Lower leg skin (tissue), 3 donors: ENCODE results near the gene SUSD4.

Experiments
- CTCF ChIP-seq, 3 donors: fragments of 450-650 bp; IDR thresholded peaks; one replicate each; pipeline ENCODE4 v1.5.1; 2016; ENCODE audit warnings: antibody characterized with exemption in 3 of 3, mild to moderate bottlenecking in 3 of 3, moderate library complexity in 2 of 3
- POLR2A ChIP-seq, 2 donors: fragments of 450-650 bp; IDR thresholded peaks; one replicate each; pipeline ENCODE4 v1.6.1; 2016 to 2017; ENCODE audit warnings: antibody characterized with exemption in 2 of 2, mild to moderate bottlenecking in 1 of 2, moderate library complexity in 1 of 2

GRCh38 chr1:223349241-223349640 lies 14.7 kb downstream of the SUSD4 start:
- TF ChIP-seq CTCF (IDR thresholded peaks at IDR 0.05) (no peak), POLR2A (IDR thresholded peaks at IDR 0.05) (no peak)
